Chondrocyte (in vitro differentiated cells): ENCODE results near the gene PLEKHG3. TPM values are rescaled to one million over a fixed set of nuclear protein-coding genes. Genes with fewer than 3 reads are reported as not detected.

ENCODE experiments used
- DNase-seq: peaks from one replicate; pipeline ENCODE4 v3.0.0; 2021; ENCODE audit warnings: mixed read lengths, low spot score
- H3K27ac Mint-ChIP-seq: one replicate; pipeline ENCODE4 v1.8.0; 2021; ENCODE audit warnings: mild to moderate bottlenecking, moderate library complexity, mixed read lengths; ENCODE audit not compliant: unreplicated experiment
- H3K27me3 Mint-ChIP-seq: 2 replicates; pipeline ENCODE4 v1.8.0; 2021; ENCODE audit warnings: low read depth, mixed read lengths
- H3K36me3 Mint-ChIP-seq: 2 replicates; pipeline ENCODE4 v1.8.0; 2021; ENCODE audit warnings: low read depth, mixed read lengths
- H3K4me1 Mint-ChIP-seq: 2 replicates; pipeline ENCODE4 v1.8.0; 2021; ENCODE audit warnings: low read depth, mild to moderate bottlenecking, mixed read lengths
- H3K4me3 Mint-ChIP-seq: one replicate; pipeline ENCODE4 v1.8.0; 2021; ENCODE audit warnings: mild to moderate bottlenecking, moderate library complexity, mixed read lengths; ENCODE audit not compliant: unreplicated experiment
- H3K9me3 Mint-ChIP-seq: 2 replicates; pipeline ENCODE4 v1.8.0; 2021; ENCODE audit warnings: low read depth, mixed read lengths
- CTCF ChIP-seq: fragments of 200-600 bp; sonication (generic); IDR thresholded peaks from 2 replicates; pipeline ENCODE4 v1.5.0; 2021; ENCODE audit warnings: antibody characterized with exemption, mild to moderate bottlenecking, moderate library complexity
- total RNA-seq: library from RNA; stranded (reverse); gene quantifications from 3 replicates; pipeline ENCODE4 v1.2.1, GENCODE V29; 2021

Gene PLEKHG3
- total RNA-seq, 1 donor from 2014 or later: 131 TPM

GRCh38 chr14:64692986-64693809, 11.0 kb upstream of the PLEKHG3 start:
- peaks cover 2% of the 10 kb centered on the region for H3K27me3 Mint-ChIP-seq
- no peak overlapping the region for H3K27ac Mint-ChIP-seq
- no peak overlapping the region for H3K4me3 Mint-ChIP-seq
- peaks cover 16% of the 10 kb centered on the region for H3K4me1 Mint-ChIP-seq
- H3K9me3 Mint-ChIP-seq: no peaks in the 10 kb centered on the region
- no peaks in the 10 kb centered on the region for H3K36me3 Mint-ChIP-seq
- DNase-seq: no peak
- no peak for TF ChIP-seq CTCF

DNA sequence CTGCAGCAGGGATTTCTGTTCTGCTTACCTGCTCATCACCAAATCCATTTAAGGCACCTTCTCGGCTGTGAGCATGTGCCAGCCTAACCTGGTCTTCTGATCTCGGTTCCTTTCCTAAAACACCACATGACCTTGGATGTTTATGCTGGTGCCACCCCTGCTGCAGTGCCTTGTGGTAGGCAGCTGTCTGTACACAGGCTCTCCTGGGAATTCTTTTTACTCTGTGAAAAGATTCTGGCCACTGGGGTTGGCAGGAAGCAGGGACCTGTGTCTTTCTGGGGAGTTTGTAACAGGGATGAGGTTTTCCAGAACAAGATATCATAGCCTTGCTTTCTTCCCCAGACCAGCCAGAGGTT, 10.4 kb upstream of the PLEKHG3 start:
- Mint-ChIP-seq H3K27ac (no peak overlapping the region), H3K4me1 (peaks cover 16% of the 10 kb centered on the region), H3K27me3 (no peaks in the 10 kb centered on the region), H3K4me3 (no peak overlapping the region), H3K36me3 (no peaks in the 10 kb centered on the region), H3K9me3 (no peaks in the 10 kb centered on the region)
- no peak for TF ChIP-seq CTCF
- DNase-seq: no peak

- TF ChIP-seq CTCF: no peak
- no peak for DNase-seq
- Mint-ChIP-seq H3K27me3 (no peaks in the 10 kb centered on the region), H3K27ac (no peak overlapping the region), H3K4me3 (no peak overlapping the region), H3K36me3 (no peaks in the 10 kb centered on the region), H3K9me3 (no peaks in the 10 kb centered on the region), H3K4me1 (peaks cover 16% of the 10 kb centered on the region)
Measured at GRCh38 chr14:64695071-64695470, 9.2 kb upstream of the PLEKHG3 start.

- TF ChIP-seq CTCF: no peak
- DNase-seq: no peak
- no peaks in the 10 kb centered on the region for H3K27me3 Mint-ChIP-seq
- no peaks in the 10 kb centered on the region for H3K36me3 Mint-ChIP-seq
- peaks cover 16% of the 10 kb centered on the region for H3K4me1 Mint-ChIP-seq
- H3K4me3 Mint-ChIP-seq: no peak overlapping the region
- H3K27ac Mint-ChIP-seq: no peak overlapping the region
- H3K9me3 Mint-ChIP-seq: no peaks in the 10 kb centered on the region
Measured at GRCh38 chr14:64696355-64696857, 7.8 kb upstream of the PLEKHG3 start.

DNA sequence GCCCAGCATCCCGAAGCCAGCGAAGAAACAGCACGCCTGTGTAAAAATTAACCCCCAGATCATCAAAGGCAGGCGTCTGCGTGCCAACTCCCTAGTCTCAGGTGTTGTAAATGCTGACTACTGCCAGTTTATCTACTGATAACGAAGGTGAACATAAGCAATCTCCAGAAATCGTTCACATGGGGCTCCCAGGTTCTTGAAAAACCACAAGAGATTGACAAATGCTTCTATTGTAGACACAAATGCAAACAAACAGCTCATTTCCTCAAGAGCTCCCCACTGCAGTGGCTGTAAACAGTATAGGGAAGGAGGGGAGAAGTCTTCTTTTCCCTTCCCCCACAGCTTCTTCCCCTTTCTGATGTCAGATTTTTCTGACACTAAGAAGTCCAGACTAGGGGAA, 5.3 kb upstream of the PLEKHG3 start:
- H3K27ac Mint-ChIP-seq: no peak overlapping the region
- no peak for TF ChIP-seq CTCF
- DNase-seq: no peak
- H3K4me3 Mint-ChIP-seq: no peak overlapping the region
- H3K4me1 Mint-ChIP-seq: peaks cover 19% of the 10 kb centered on the region
- H3K27me3 Mint-ChIP-seq: no peaks in the 10 kb centered on the region
- no peaks in the 10 kb centered on the region for H3K9me3 Mint-ChIP-seq
- no peaks in the 10 kb centered on the region for H3K36me3 Mint-ChIP-seq
